Fibroblast of lung (primary cell): Measurements from ENCODE around the gene GIGYF1.
A peak's percentile ranks its signal among the peaks of the same experiment; 100 is the strongest.

Experiments
- EZH2 ChIP-seq: IDR thresholded peaks from 2 replicates; pipeline ENCODE4 v1.5.1; 2012; ENCODE audit warnings: low read length, control low read depth, mild to moderate bottlenecking; ENCODE audit errors: missing control alignments
- TF ChIP-seq, protein P1 (sequence below), 2 donors: IDR thresholded peaks in 1 of 2; conservative IDR thresholded peaks in 1 of 2; 1 replicate in 1 of 2; 2 replicates in 1 of 2; pipeline ENCODE4 v1.5.1; 2011 to 2012; ENCODE audit warnings: low read length in 2 of 2, control low read depth in 1 of 2, inconsistent platforms in 1 of 2, low read depth in 1 of 2, mild to moderate bottlenecking in 1 of 2

DNA sequence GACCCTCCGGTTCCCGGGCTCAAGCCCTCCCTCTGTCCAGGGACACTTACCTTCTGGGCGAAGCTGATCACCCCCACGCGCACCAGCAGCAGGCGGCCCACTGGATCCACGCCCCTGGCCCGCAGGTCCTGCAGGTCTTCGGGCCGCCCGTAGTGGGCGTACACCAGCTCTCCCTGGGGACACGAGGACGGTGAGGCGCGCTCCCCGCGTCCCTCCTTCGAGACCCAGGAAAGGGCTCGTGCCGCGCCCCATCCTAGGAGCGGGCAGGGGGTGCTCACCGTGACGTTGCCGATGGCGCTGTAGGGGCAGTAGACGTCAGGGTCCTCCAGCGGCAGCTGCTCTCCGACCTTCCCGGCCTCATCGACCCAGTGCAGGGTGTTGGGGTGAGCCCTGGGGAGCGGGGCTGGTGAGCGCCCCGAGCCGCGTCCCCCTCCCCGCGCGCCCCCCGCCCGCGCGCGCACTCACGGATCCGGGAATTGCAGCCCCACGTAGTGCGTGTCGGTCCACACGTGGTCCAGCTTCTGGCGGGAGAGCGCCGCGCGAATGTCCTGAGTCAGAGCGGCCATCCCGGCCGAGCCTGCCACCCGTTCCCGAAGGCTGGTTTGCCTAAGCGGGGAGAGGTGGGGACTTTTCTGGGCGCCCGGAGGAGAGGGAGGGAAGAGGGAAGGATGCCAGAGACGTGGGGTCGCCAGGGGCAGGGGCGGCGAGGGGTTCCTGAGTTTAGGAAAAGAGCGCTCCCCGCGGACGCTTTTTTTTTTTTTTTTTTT, 60.9 kb downstream of the GIGYF1 start:
- TF ChIP-seq, protein P1, sequence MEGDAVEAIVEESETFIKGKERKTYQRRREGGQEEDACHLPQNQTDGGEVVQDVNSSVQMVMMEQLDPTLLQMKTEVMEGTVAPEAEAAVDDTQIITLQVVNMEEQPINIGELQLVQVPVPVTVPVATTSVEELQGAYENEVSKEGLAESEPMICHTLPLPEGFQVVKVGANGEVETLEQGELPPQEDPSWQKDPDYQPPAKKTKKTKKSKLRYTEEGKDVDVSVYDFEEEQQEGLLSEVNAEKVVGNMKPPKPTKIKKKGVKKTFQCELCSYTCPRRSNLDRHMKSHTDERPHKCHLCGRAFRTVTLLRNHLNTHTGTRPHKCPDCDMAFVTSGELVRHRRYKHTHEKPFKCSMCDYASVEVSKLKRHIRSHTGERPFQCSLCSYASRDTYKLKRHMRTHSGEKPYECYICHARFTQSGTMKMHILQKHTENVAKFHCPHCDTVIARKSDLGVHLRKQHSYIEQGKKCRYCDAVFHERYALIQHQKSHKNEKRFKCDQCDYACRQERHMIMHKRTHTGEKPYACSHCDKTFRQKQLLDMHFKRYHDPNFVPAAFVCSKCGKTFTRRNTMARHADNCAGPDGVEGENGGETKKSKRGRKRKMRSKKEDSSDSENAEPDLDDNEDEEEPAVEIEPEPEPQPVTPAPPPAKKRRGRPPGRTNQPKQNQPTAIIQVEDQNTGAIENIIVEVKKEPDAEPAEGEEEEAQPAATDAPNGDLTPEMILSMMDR (conservative IDR thresholded peaks at IDR 0.05 in 1 of 2, IDR thresholded peaks at IDR 0.05 in 1 of 2; ENCODE audit: low read depth in 1 of 2, low read length in 2 of 2): peak in 1 of 2 donors; percentile 50
- peak; percentile 71 for TF ChIP-seq EZH2
